ENCODE measurements around the gene GPRIN1. TPM values are rescaled to one million over a fixed set of nuclear protein-coding genes. Genes with fewer than 3 reads are reported as not detected.

GPRIN1 gene
- polyA plus RNA-seq (2012; rRNA removed) = 5.9 and 6.6 TPM in 2 replicates
- 3.2 and 5.4 TPM in 2 replicates for polyA plus RNA-seq (2012; cell fraction: cytosol; rRNA removed)
- 3.5 and 4.3 TPM in 2 replicates for polyA plus RNA-seq (2012; cell fraction: nucleus; rRNA removed)

- CTCF ChIA-PET = interaction anchor here (1.2 kb wide), 1 partner anchor 32 kb away, joined by 3 read pairs; no protein-coding TSS in a partner anchor
- peak within 1 kb of the TSS; percentile 68 to 69 for H3K4me3 ChIP-seq (ENCODE audit: low read depth in 2 of 2, low read length in 1 of 2)
- TF ChIP-seq, protein P1, sequence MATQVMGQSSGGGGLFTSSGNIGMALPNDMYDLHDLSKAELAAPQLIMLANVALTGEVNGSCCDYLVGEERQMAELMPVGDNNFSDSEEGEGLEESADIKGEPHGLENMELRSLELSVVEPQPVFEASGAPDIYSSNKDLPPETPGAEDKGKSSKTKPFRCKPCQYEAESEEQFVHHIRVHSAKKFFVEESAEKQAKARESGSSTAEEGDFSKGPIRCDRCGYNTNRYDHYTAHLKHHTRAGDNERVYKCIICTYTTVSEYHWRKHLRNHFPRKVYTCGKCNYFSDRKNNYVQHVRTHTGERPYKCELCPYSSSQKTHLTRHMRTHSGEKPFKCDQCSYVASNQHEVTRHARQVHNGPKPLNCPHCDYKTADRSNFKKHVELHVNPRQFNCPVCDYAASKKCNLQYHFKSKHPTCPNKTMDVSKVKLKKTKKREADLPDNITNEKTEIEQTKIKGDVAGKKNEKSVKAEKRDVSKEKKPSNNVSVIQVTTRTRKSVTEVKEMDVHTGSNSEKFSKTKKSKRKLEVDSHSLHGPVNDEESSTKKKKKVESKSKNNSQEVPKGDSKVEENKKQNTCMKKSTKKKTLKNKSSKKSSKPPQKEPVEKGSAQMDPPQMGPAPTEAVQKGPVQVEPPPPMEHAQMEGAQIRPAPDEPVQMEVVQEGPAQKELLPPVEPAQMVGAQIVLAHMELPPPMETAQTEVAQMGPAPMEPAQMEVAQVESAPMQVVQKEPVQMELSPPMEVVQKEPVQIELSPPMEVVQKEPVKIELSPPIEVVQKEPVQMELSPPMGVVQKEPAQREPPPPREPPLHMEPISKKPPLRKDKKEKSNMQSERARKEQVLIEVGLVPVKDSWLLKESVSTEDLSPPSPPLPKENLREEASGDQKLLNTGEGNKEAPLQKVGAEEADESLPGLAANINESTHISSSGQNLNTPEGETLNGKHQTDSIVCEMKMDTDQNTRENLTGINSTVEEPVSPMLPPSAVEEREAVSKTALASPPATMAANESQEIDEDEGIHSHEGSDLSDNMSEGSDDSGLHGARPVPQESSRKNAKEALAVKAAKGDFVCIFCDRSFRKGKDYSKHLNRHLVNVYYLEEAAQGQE (IDR thresholded peaks at IDR 0.05; ENCODE audit: low read depth, low read length) = peak; percentile 92
- no peak; the same call in 1 of the 2 replicates for TF ChIP-seq POLR2AphosphoS5 (IDR thresholded peaks at IDR 0.05; ENCODE audit: low read depth, low read length)
- TF ChIP-seq YY1 (IDR thresholded peaks at IDR 0.05; ENCODE audit: low read depth) = no peak
- TF ChIP-seq CTCF (IDR thresholded peaks at IDR 0.05) = peak; percentile 41; the same call in 1 of the 2 replicates
- TF ChIP-seq RXRA (IDR thresholded peaks at IDR 0.05; ENCODE audit: borderline replicate concordance, low read depth) = no peak
- TF ChIP-seq RAD21 (IDR thresholded peaks at IDR 0.05; ENCODE audit: low read length) = peak; percentile 42
- TF ChIP-seq, protein P2, sequence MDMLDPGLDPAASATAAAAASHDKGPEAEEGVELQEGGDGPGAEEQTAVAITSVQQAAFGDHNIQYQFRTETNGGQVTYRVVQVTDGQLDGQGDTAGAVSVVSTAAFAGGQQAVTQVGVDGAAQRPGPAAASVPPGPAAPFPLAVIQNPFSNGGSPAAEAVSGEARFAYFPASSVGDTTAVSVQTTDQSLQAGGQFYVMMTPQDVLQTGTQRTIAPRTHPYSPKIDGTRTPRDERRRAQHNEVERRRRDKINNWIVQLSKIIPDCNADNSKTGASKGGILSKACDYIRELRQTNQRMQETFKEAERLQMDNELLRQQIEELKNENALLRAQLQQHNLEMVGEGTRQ (IDR thresholded peaks at IDR 0.05; ENCODE audit: borderline replicate concordance, low read depth, low read length) = no peak
- no peak for TF ChIP-seq FOXM1 (IDR thresholded peaks at IDR 0.05; ENCODE audit: low read depth)
- TF ChIP-seq RCOR1 (IDR thresholded peaks at IDR 0.05; ENCODE audit: low read length) = peak; percentile 28; the same call in 1 of the 2 replicates
- no peak for TF ChIP-seq FOXJ3 (CRISPR knock-in tag; IDR thresholded peaks at IDR 0.05)
- TF ChIP-seq, protein P3, sequence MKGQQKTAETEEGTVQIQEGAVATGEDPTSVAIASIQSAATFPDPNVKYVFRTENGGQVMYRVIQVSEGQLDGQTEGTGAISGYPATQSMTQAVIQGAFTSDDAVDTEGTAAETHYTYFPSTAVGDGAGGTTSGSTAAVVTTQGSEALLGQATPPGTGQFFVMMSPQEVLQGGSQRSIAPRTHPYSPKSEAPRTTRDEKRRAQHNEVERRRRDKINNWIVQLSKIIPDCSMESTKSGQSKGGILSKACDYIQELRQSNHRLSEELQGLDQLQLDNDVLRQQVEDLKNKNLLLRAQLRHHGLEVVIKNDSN (IDR thresholded peaks at IDR 0.05; ENCODE audit: borderline replicate concordance, low read depth) = no peak
- TF ChIP-seq JUND (IDR thresholded peaks at IDR 0.05) = no peak
- TF ChIP-seq TAF1 (IDR thresholded peaks at IDR 0.05; ENCODE audit: borderline replicate concordance, low read depth, low read length) = 0 out of 2 replicates have a peak, but pooled peaks have one; percentile 16
- no peak for TF ChIP-seq RFX5 (IDR thresholded peaks at IDR 0.05; ENCODE audit: low read length)
- no peak for TF ChIP-seq EZH2phosphoT487 (IDR thresholded peaks at IDR 0.05; ENCODE audit: borderline replicate concordance, low read depth)
- peak; percentile 76 for TF ChIP-seq NRF1 (IDR thresholded peaks at IDR 0.05; ENCODE audit: low read depth, low read length)
- TF ChIP-seq GABPA (IDR thresholded peaks at IDR 0.05; ENCODE audit: low read depth) = no peak
- no peak for TF ChIP-seq ZBTB33 (IDR thresholded peaks at IDR 0.05; ENCODE audit: borderline replicate concordance, low read depth)
- TF ChIP-seq SMC3 (IDR thresholded peaks at IDR 0.05; ENCODE audit: low read depth, low read length) = peak; percentile 19; the same call in 1 of the 2 replicates
- TF ChIP-seq, protein P4, sequence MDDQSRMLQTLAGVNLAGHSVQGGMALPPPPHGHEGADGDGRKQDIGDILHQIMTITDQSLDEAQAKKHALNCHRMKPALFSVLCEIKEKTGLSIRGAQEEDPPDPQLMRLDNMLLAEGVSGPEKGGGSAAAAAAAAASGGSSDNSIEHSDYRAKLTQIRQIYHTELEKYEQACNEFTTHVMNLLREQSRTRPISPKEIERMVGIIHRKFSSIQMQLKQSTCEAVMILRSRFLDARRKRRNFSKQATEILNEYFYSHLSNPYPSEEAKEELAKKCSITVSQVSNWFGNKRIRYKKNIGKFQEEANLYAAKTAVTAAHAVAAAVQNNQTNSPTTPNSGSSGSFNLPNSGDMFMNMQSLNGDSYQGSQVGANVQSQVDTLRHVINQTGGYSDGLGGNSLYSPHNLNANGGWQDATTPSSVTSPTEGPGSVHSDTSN (IDR thresholded peaks at IDR 0.05) = no peak
- no peak for TF ChIP-seq MXI1 (IDR thresholded peaks at IDR 0.05; ENCODE audit: low read depth, low read length)
Measured at GRCh38 chr5:176609724-176610434, at the start of gene GPRIN1. TSS of gene GPRIN1 (minus strand) at chr5:176610156. CDS start at chr5:176599834, 10,322 bp downstream.

More at GRCh38 chr5:176609724-176610434, at the start of gene GPRIN1:
- H3K4me2 ChIP-seq = peak within 1 kb of the TSS; percentile 90
- peaks cover 3 to 49% of the 10 kb centered on the region in 2 experiments; a peak in 2 of 4 replicates for H3K4me1 ChIP-seq (ENCODE audit: control insufficient read depth in 1 of 2, insufficient read depth in 2 of 2, low read depth in 1 of 2, low read length in 1 of 2)
- peak within 1 kb of the TSS; percentile 57; the same call in 1 of the 2 replicates for H3K9ac ChIP-seq
- H3K27ac ChIP-seq (ENCODE audit: low read depth in 2 of 2, low read length in 1 of 2) = peak within 1 kb of the TSS in 1 of 2 experiments; percentile 83; a peak in 2 of 4 replicates
- no peaks in the 10 kb centered on the region for H3K27me3 ChIP-seq (ENCODE audit: insufficient read depth)
- H3K79me2 ChIP-seq (ENCODE audit: insufficient read depth) = peaks cover 21% of the 10 kb centered on the region
- no peaks in the 10 kb centered on the region for H3K9me3 ChIP-seq
- H3K9me2 ChIP-seq = no peaks in the 10 kb centered on the region
- under 1% methylated on average over 23 of the region's 101 CpGs for WGBS (ENCODE audit: low lambda C conversion rate)
- peak; percentile 98 for DNase-seq
- POLR2A ChIA-PET = interaction anchor here (1.1 kb wide), 1 partner anchor 12 kb away, joined by 3 read pairs; no protein-coding TSS in a partner anchor
- H3F3A ChIP-seq (replicated peaks; ENCODE audit: insufficient read depth) = peaks cover 4% of the 10 kb centered on the region
- no peaks in the 10 kb centered on the region for H3K36me3 ChIP-seq (replicated peaks in 1 of 2; ENCODE audit: control insufficient read depth in 1 of 2, insufficient read depth in 2 of 2, low read length in 1 of 2)
- peak within 1 kb of the TSS; percentile 68; the same call in 1 of the 2 replicates for H2AFZ ChIP-seq (ENCODE audit: low read depth)
- H4K20me1 ChIP-seq (ENCODE audit: insufficient read depth) = peaks cover 27% of the 10 kb centered on the region; the same call in 1 of the 2 replicates
